H1 (cell line): ENCODE measurements around the gene RBM4B. TPM values are rescaled to one million over a fixed set of nuclear protein-coding genes. Genes with fewer than 3 reads are reported as not detected.

ENCODE experiments used
- CTCF ChIA-PET: fragments of 300-600 bp; sonication (Branson Sonifier 250); formaldehyde crosslinking; loops from one replicate; lab custom pipeline; 2021; ENCODE audit not compliant: partially characterized antibody; lab: Charles Lee
- POLR2A ChIA-PET: fragments of 300-600 bp; sonication (Branson Sonifier 250); formaldehyde crosslinking; loops from one replicate; lab custom pipeline; 2021; ENCODE audit warnings: inconsistent platforms; ENCODE audit not compliant: partially characterized antibody; lab: Charles Lee
- DNase-seq, 2 experiments: peaks; one replicate each; pipeline versions ENCODE4 v3.0.0 to v3.0.0-alpha.2; 2010 to 2022; ENCODE audit warnings: low spot score in 2 of 2, low read depth in 1 of 2, mixed read lengths in 1 of 2
- FAIRE-seq: peaks from 2 replicates; lab custom pipeline; 2011; peaks lifted over from hg19 to GRCh38; lab: Jason Lieb, UNC
- H2AFZ ChIP-seq: 2 replicates; pipeline ENCODE4 v1.8.1; 2012; ENCODE audit warnings: low read length, inconsistent platforms
- H2AK5ac ChIP-seq: 2 replicates; pipeline ENCODE4 v1.6.1; 2013; ENCODE audit warnings: low read depth, low read length
- H2BK120ac ChIP-seq: replicated peaks from 2 replicates; pipeline ENCODE3; 2013; ENCODE audit warnings: low read depth, low read length, inconsistent platforms
- H2BK12ac ChIP-seq: 2 replicates; pipeline ENCODE4 v1.6.1; 2013; ENCODE audit warnings: low read depth, low read length
- H2BK15ac ChIP-seq: 2 replicates; pipeline ENCODE4 v1.6.1; 2013; ENCODE audit warnings: low read length
- H2BK20ac ChIP-seq: 2 replicates; pipeline ENCODE4 v1.6.1; 2013; ENCODE audit warnings: low read length
- H2BK5ac ChIP-seq: 2 replicates; pipeline ENCODE4 v1.6.1; 2013; ENCODE audit warnings: low read depth, low read length
- H3K14ac ChIP-seq: 2 replicates; pipeline ENCODE4 v1.6.1; 2013; ENCODE audit warnings: inconsistent platforms; ENCODE audit not compliant: insufficient read length
- H3K18ac ChIP-seq: 2 replicates; pipeline ENCODE4 v1.6.1; 2013; ENCODE audit warnings: low read length; ENCODE audit errors: extremely low read depth
- H3K23ac ChIP-seq: 2 replicates; pipeline ENCODE4 v1.6.1; 2013; ENCODE audit warnings: inconsistent platforms; ENCODE audit not compliant: insufficient read length
- H3K23me2 ChIP-seq: 2 replicates; pipeline ENCODE4 v1.6.1; 2013; ENCODE audit warnings: low read depth, low read length
- H3K27ac ChIP-seq: 2 replicates; pipeline ENCODE4 v1.6.1; 2011; ENCODE audit warnings: low read depth, low read length, inconsistent platforms
- H3K27me3 ChIP-seq, 4 experiments: replicated peaks in 1 of 4; 1 replicate in 1 of 4; 2 replicates in 3 of 4; pipeline versions ENCODE4 v1.6.1 to v1.8.1; 2011 to 2013; ENCODE audit warnings: low read length in 3 of 4, mild to moderate bottlenecking in 3 of 4, inconsistent platforms in 2 of 4, mixed read lengths in 2 of 4, moderate library complexity in 1 of 4; ENCODE audit not compliant: control insufficient read depth in 3 of 4, insufficient read depth in 3 of 4; ENCODE audit errors: extremely low read depth in 1 of 4
- H3K36me3 ChIP-seq, 4 experiments: 2 replicates each; pipeline versions ENCODE4 v1.6.1 to v1.8.1; 2011 to 2013; ENCODE audit warnings: mild to moderate bottlenecking in 4 of 4, low read length in 3 of 4, moderate library complexity in 2 of 4, control low read depth in 1 of 4, inconsistent platforms in 1 of 4; ENCODE audit not compliant: insufficient read depth in 4 of 4, control insufficient read depth in 2 of 4
- H3K4ac ChIP-seq: replicated peaks from 2 replicates; pipeline ENCODE3; 2013; ENCODE audit warnings: low read length, low read depth, mixed read lengths, inconsistent platforms; ENCODE audit not compliant: insufficient read length
- H3K4me1 ChIP-seq, 4 experiments: replicated peaks in 1 of 4; 1 replicate in 1 of 4; 2 replicates in 3 of 4; pipeline versions ENCODE4 v1.6.1 to v1.8.1; 2011 to 2013; ENCODE audit warnings: low read length in 3 of 4, inconsistent platforms in 2 of 4, mixed read lengths in 1 of 4; ENCODE audit not compliant: insufficient read depth in 4 of 4, control insufficient read depth in 3 of 4
- H3K4me2 ChIP-seq, 2 experiments: 2 replicates each; pipeline versions ENCODE4 v1.6.1 to v1.8.1; 2011 to 2013; ENCODE audit warnings: low read depth in 2 of 2, low read length in 2 of 2, control low read depth in 1 of 2, inconsistent platforms in 1 of 2, mild to moderate bottlenecking in 1 of 2; ENCODE audit not compliant: insufficient read depth in 1 of 2
- H3K4me3 ChIP-seq, 4 experiments: fragments of 200-600, 300-600 bp in 1 of 4; sonication (generic), shearing (Covaris generic), sonication (Bioruptor Twin) in 1 of 4; 2 replicates each; pipeline versions ENCODE4 v1.5.1 to v1.8.1; 2011 to 2016; ENCODE audit warnings: low read length in 4 of 4, low read depth in 3 of 4, control low read depth in 2 of 4, inconsistent platforms in 2 of 4, mild to moderate bottlenecking in 2 of 4, mixed read lengths in 1 of 4, moderate library complexity in 1 of 4; ENCODE audit not compliant: insufficient read depth in 2 of 4; ENCODE audit errors: extremely low read depth in 1 of 4
- H3K56ac ChIP-seq: replicated peaks from 2 replicates; pipeline ENCODE3; 2013; ENCODE audit warnings: low read depth, mild to moderate bottlenecking, mixed read lengths, low read length, inconsistent platforms; ENCODE audit not compliant: insufficient read length
- H3K79me1 ChIP-seq: 2 replicates; pipeline ENCODE4 v1.6.1; 2013; ENCODE audit warnings: low read depth, low read length, control low read depth
- H3K79me2 ChIP-seq, 2 experiments: 2 replicates each; pipeline versions ENCODE4 v1.6.1 to v1.8.1; 2012 to 2013; ENCODE audit warnings: low read length in 2 of 2, mild to moderate bottlenecking in 2 of 2, inconsistent platforms in 1 of 2; ENCODE audit not compliant: insufficient read depth in 2 of 2, control insufficient read depth in 1 of 2
- H3K9ac ChIP-seq, 4 experiments: replicated peaks in 1 of 4; 1 replicate in 1 of 4; 2 replicates in 3 of 4; pipeline versions ENCODE4 v1.6.1 to v1.8.1; 2011 to 2013; ENCODE audit warnings: low read depth in 3 of 4, low read length in 3 of 4, control low read depth in 2 of 4, mild to moderate bottlenecking in 2 of 4, moderate library complexity in 2 of 4, inconsistent platforms in 1 of 4; ENCODE audit errors: extremely low read depth in 1 of 4
- H3K9me3 ChIP-seq, 2 experiments: 2 replicates each; pipeline versions ENCODE4 v1.6.1 to v1.8.1; 2012 to 2013; ENCODE audit warnings: mild to moderate bottlenecking in 2 of 2, moderate library complexity in 2 of 2, control low read depth in 1 of 2, inconsistent platforms in 1 of 2, low read depth in 1 of 2, low read length in 1 of 2, mixed read lengths in 1 of 2; ENCODE audit not compliant: insufficient read depth in 2 of 2
- H4K20me1 ChIP-seq, 2 experiments: replicated peaks in 1 of 2; 2 replicates each; pipeline versions ENCODE3 to v1.8.1; 2011 to 2013; ENCODE audit warnings: inconsistent platforms in 2 of 2, low read length in 2 of 2, mild to moderate bottlenecking in 1 of 2; ENCODE audit not compliant: insufficient read depth in 2 of 2, control insufficient read depth in 1 of 2
- H4K5ac ChIP-seq: 2 replicates; pipeline ENCODE4 v1.6.1; 2013; ENCODE audit warnings: low read length, low read depth, mixed read lengths, inconsistent platforms; ENCODE audit not compliant: insufficient read length
- H4K8ac ChIP-seq: 2 replicates; pipeline ENCODE4 v1.8.0; 2013; ENCODE audit warnings: mild to moderate bottlenecking, moderate library complexity, low read length, inconsistent platforms; ENCODE audit not compliant: insufficient read depth; ENCODE audit errors: extremely low read depth
- H4K91ac ChIP-seq: replicated peaks from 2 replicates; pipeline ENCODE3; 2013; ENCODE audit warnings: low read length, mixed read lengths, inconsistent platforms; ENCODE audit not compliant: insufficient read length
- ATF3 ChIP-seq: IDR thresholded peaks from 2 replicates; pipeline ENCODE4 v1.6.1; 2011; ENCODE audit warnings: low read depth, mild to moderate bottlenecking, low read length; ENCODE audit not compliant: insufficient read depth
- GABPA ChIP-seq: IDR thresholded peaks from 2 replicates; pipeline ENCODE4 v1.6.1; 2011; ENCODE audit warnings: mild to moderate bottlenecking, low read length, moderate library complexity, borderline replicate concordance; ENCODE audit not compliant: insufficient read depth
- PHF8 ChIP-seq: fragments of 200-600 bp; sonication (generic); conservative IDR thresholded peaks from 2 replicates; pipeline ENCODE4 v1.7.1; 2012; ENCODE audit warnings: low read depth, mild to moderate bottlenecking, inconsistent platforms, low read length, moderate library complexity
- SIX5 ChIP-seq: IDR thresholded peaks from 2 replicates; pipeline ENCODE4 v1.6.1; 2011; ENCODE audit warnings: mild to moderate bottlenecking, low read depth, low read length
- TAF1 ChIP-seq: IDR thresholded peaks from 2 replicates; pipeline ENCODE4 v1.6.1; 2011; ENCODE audit warnings: mild to moderate bottlenecking, low read depth, low read length
- WGBS, 2 experiments: shearing (Covaris generic) in 1 of 2; methylation state at CpG; one replicate each; pipeline versions ENCODE4 v1.1.6 to v1.1.7; 2013 to 2015; ENCODE audit warnings: low lambda C conversion rate in 2 of 2, mixed read lengths in 2 of 2, inconsistent platforms in 1 of 2, low coverage in 1 of 2, missing lambda C conversion rate in 1 of 2; ENCODE audit not compliant: insufficient replicate concordance in 2 of 2, insufficient coverage in 1 of 2, insufficient read length in 1 of 2; ENCODE audit errors: extremely low coverage in 1 of 2, missing lambda C conversion rate in 1 of 2; 5-methylcytosine and 5-hydroxymethylcytosine counted together
- polyA plus RNA-seq, 7 experiments: library from polyadenylated mRNA; depleted of rRNA in 3 of 7; stranded (reverse) in 5 of 7; unstranded in 2 of 7; fragments of >200 nt in 5 of 7; fragments of 200-250 nt in 2 of 7; gene quantifications; 1 replicate in 5 of 7; 2 replicates in 1 of 7; 4 replicates in 1 of 7; pipeline versions ENCODE4 v1.2.1 to v1.2.3, GENCODE V29; 2011 to 2013; ENCODE audit warnings: missing spikeins in 2 of 7, mixed read lengths in 2 of 7
- total RNA-seq: library from RNA; stranded (reverse); fragmentation: NEBNext Ultra II Directional; extraction: Animal tissue kit (Norgen Biotek cat#: 25700); gene quantifications from 2 replicates; pipeline ENCODE4 v1.2.1, GENCODE V29; 2021

RBM4B gene
- total and polyA plus RNA-seq, 2 of the 8 experiments (the other 6 are each of a cell fraction or from before 2014, with no cell fraction given), result 27.5 to 30.5 TPM

DNA sequence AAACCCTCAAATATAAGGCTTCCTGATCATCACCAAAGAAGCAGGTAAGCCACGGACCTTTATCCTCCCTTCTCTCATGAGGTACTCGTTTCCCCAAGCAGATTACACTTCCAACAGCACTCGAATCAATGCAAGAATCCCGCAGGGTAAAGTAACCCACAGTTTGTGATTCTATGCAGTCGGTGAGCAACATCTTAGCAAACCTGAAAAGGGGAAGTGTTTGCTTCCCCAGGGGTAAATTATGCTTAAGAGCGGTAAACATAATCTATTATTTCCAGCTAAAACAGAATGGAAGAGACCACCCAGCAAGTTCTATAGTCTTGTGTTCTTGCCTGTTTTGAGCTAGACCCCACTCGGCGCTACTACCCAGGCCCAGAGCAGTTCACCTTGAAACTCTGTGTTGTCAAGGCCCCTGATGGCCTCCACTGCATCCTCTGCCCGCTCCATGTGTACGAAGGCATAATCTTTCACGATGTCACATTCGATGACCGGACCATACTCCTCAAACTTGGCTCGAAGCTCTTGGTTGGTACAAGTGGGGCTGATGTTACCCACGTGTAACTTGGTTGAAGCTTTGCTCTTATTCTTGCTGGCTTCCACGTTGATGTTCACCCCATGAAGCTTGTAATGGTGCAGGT, 1.3 kb downstream of the RBM4B start:
- 88% methylated on average over 16 of the region's 16 CpGs; no CpG with 5 or more reads in 1 of the 2 experiments for WGBS, 2 experiments
- FAIRE-seq, result no peak
- POLR2A ChIA-PET, result interaction anchor here (0.6 to 3.1 kb wide), 26 partner anchors 9 to 313 kb away, joined by 3 to 36 read pairs (median 7); partner anchors contain the start of genes ACTN3, DPP3, RBM4 and ZDHHC24

More for the DNA sequence above, 1.3 kb downstream of the RBM4B start:
- no peak overlapping the region for H2BK5ac ChIP-seq
- no peak overlapping the region for H2BK120ac ChIP-seq
- 0 out of 4 replicates have a peak, but pooled peaks cover 0 to 5% of the 10 kb centered on the region in 2 experiments for H3K9me3 ChIP-seq
- no peak for DNase-seq
- peaks cover 3 to 15% (median 8%) of the 10 kb centered on the region in 4 experiments; a peak in 5 of 7 replicates for H3K4me1 ChIP-seq
- H3K36me3 ChIP-seq, result peaks cover 0 to 10% (median 0%) of the 10 kb centered on the region in 4 experiments; a peak in 3 of 8 replicates
- H3K23ac ChIP-seq, result no peak overlapping the region
- peaks cover 0 to 46% of the 10 kb centered on the region in 2 experiments; a peak in 2 of 4 replicates for H3K79me2 ChIP-seq
- no peak overlapping the region for H2BK15ac ChIP-seq
- peaks cover 7% of the 10 kb centered on the region for H3K23me2 ChIP-seq
- H2BK20ac ChIP-seq, result no peak overlapping the region
- no peak overlapping the region for H2BK12ac ChIP-seq
- H4K5ac ChIP-seq, result no peak overlapping the region
- TF ChIP-seq PHF8, result no peak
- no peak for TF ChIP-seq ATF3
- TF ChIP-seq SIX5, result no peak
- no peak for TF ChIP-seq GABPA
- TF ChIP-seq TAF1, result no peak
- H4K8ac ChIP-seq, result peak overlapping the region; percentile 72; the same call in 1 of the 2 replicates
- no peak overlapping the region for H2AK5ac ChIP-seq
- no peak overlapping the region for H3K14ac ChIP-seq
- H4K91ac ChIP-seq, result no peak overlapping the region
- peak overlapping the region; percentile 27 for H3K4ac ChIP-seq
- no peak overlapping the region; a peak in 1 of 7 replicates for H3K9ac ChIP-seq
- no peaks in the 10 kb centered on the region for H3K79me1 ChIP-seq
- CTCF ChIA-PET, result interaction anchor here (0.9 to 3.7 kb wide), 10 partner anchors 30 to 290 kb away, joined by 3 to 18 read pairs (median 4); partner anchors contain the start of genes CCDC87, CCS and RCE1
- peak overlapping the region; percentile 9 to 86 (median 40); a peak in 5 of 8 replicates for H3K4me3 ChIP-seq
- H3K4me2 ChIP-seq, result peak overlapping the region; percentile 51 to 99
- H3K18ac ChIP-seq, result no peak overlapping the region
- no peak overlapping the region for H3K56ac ChIP-seq
- no peaks in the 10 kb centered on the region for H3K27me3 ChIP-seq
- no peak overlapping the region for H2AFZ ChIP-seq
- peaks cover 0 to 4% of the 10 kb centered on the region in 2 experiments for H4K20me1 ChIP-seq
- H3K27ac ChIP-seq, result no peak overlapping the region
